ENCODE data around the gene DHRS1. TPM values are rescaled to one million over a fixed set of nuclear protein-coding genes. Genes with fewer than 3 reads are reported as not detected.
A peak's percentile ranks its signal among the peaks of the same experiment; 100 is the strongest.

DHRS1 gene
- 8.6 and 22.3 TPM in 2 replicates for total RNA-seq (2012; rRNA removed)

- H3K27me3 ChIP-seq (ENCODE audit: control insufficient read depth, insufficient read depth, low read length), result no peaks in the 10 kb centered on the region
- peak within 1 kb of the TSS; percentile 91 for H3K9ac ChIP-seq (ENCODE audit: low read depth, low read length)
- H3K9me3 ChIP-seq (replicated peaks; ENCODE audit: low read length), result no peaks in the 10 kb centered on the region
- peaks cover 19% of the 10 kb centered on the region for H3K4me1 ChIP-seq (ENCODE audit: control insufficient read depth, insufficient read depth, low read length)
- peak within 1 kb of the TSS; percentile 99 for H3K4me2 ChIP-seq (ENCODE audit: low read length)
- peak within 1 kb of the TSS; percentile 98 for H3K4me3 ChIP-seq (ENCODE audit: low read length)
- H3K36me3 ChIP-seq (ENCODE audit: insufficient read depth, low read length), result peaks cover 41% of the 10 kb centered on the region
Measured at GRCh38 chr14:24299255-24300191, at the start of gene DHRS1, which contains the start of gene NOP9. Gene DHRS1 (minus strand): TSS chr14:24299780. CDS start chr14:24299106, 674 bp downstream. Gene NOP9 (plus strand): TSS chr14:24299850. CDS start chr14:24299955, 105 bp downstream.

- Histone ChIP-seq H3K36me3 (ENCODE audit: insufficient read depth, low read length) (no peaks in the 10 kb centered on the region), H3K4me1 (ENCODE audit: control insufficient read depth, insufficient read depth, low read length) (peaks cover 12% of the 10 kb centered on the region), H3K4me2 (ENCODE audit: low read length) (no peak overlapping the region), H3K9ac (ENCODE audit: low read depth, low read length) (no peak overlapping the region), H3K4me3 (ENCODE audit: low read length) (no peak overlapping the region), H3K27me3 (ENCODE audit: control insufficient read depth, insufficient read depth, low read length) (peaks cover 48% of the 10 kb centered on the region), H3K9me3 (replicated peaks; ENCODE audit: low read length) (no peaks in the 10 kb centered on the region)
Measured at GRCh38 chr14:24348186-24348585, 48.6 kb upstream of the DHRS1 start.

GRCh38 chr14:24347134-24347533 is 47.6 kb upstream of the DHRS1 start:
- no peaks in the 10 kb centered on the region for H3K36me3 ChIP-seq (ENCODE audit: insufficient read depth, low read length)
- no peaks in the 10 kb centered on the region for H3K9me3 ChIP-seq (replicated peaks; ENCODE audit: low read length)
- no peak overlapping the region for H3K9ac ChIP-seq (ENCODE audit: low read depth, low read length)
- H3K27me3 ChIP-seq (ENCODE audit: control insufficient read depth, insufficient read depth, low read length), result peaks cover 48% of the 10 kb centered on the region
- H3K4me1 ChIP-seq (ENCODE audit: control insufficient read depth, insufficient read depth, low read length), result peaks cover 10% of the 10 kb centered on the region
- H3K4me2 ChIP-seq (ENCODE audit: low read length), result no peak overlapping the region
- no peak overlapping the region for H3K4me3 ChIP-seq (ENCODE audit: low read length)

GRCh38 chr14:24343795-24344660 is 44.4 kb upstream of the DHRS1 start:
- Histone ChIP-seq H3K27me3 (ENCODE audit: control insufficient read depth, insufficient read depth, low read length) (peaks cover 48% of the 10 kb centered on the region), H3K4me2 (ENCODE audit: low read length) (no peak overlapping the region), H3K4me1 (ENCODE audit: control insufficient read depth, insufficient read depth, low read length) (no peaks in the 10 kb centered on the region), H3K9me3 (replicated peaks; ENCODE audit: low read length) (no peaks in the 10 kb centered on the region), H3K4me3 (ENCODE audit: low read length) (no peak overlapping the region), H3K9ac (ENCODE audit: low read depth, low read length) (no peak overlapping the region), H3K36me3 (ENCODE audit: insufficient read depth, low read length) (no peaks in the 10 kb centered on the region)

GRCh38 chr14:24342889-24343288 is 43.3 kb upstream of the DHRS1 start:
- Histone ChIP-seq H3K36me3 (ENCODE audit: insufficient read depth, low read length) (no peaks in the 10 kb centered on the region), H3K27me3 (ENCODE audit: control insufficient read depth, insufficient read depth, low read length) (peaks cover 60% of the 10 kb centered on the region), H3K9ac (ENCODE audit: low read depth, low read length) (no peak overlapping the region), H3K4me1 (ENCODE audit: control insufficient read depth, insufficient read depth, low read length) (no peaks in the 10 kb centered on the region), H3K4me2 (ENCODE audit: low read length) (no peak overlapping the region), H3K4me3 (ENCODE audit: low read length) (no peak overlapping the region), H3K9me3 (replicated peaks; ENCODE audit: low read length) (no peaks in the 10 kb centered on the region)

- Histone ChIP-seq H3K4me1 (ENCODE audit: control insufficient read depth, insufficient read depth, low read length) (no peaks in the 10 kb centered on the region), H3K4me3 (ENCODE audit: low read length) (no peak overlapping the region), H3K4me2 (ENCODE audit: low read length) (no peak overlapping the region)
Measured at GRCh38 chr14:24340606-24341005, 41.0 kb upstream of the DHRS1 start.

GRCh38 chr14:24339284-24340151 is 39.9 kb upstream of the DHRS1 start, which contains the start of gene RIPK3:
Gene RIPK3 (minus strand): TSS chr14:24339991. CDS start chr14:24339826, 165 bp downstream.
- Histone ChIP-seq H3K27me3 (ENCODE audit: control insufficient read depth, insufficient read depth, low read length) (peaks cover 64% of the 10 kb centered on the region), H3K9me3 (replicated peaks; ENCODE audit: low read length) (no peaks in the 10 kb centered on the region), H3K4me1 (ENCODE audit: control insufficient read depth, insufficient read depth, low read length) (peaks cover 5% of the 10 kb centered on the region), H3K36me3 (ENCODE audit: insufficient read depth, low read length) (no peaks in the 10 kb centered on the region), H3K4me3 (ENCODE audit: low read length) (no peak within 1 kb of the TSS), H3K4me2 (ENCODE audit: low read length) (no peak within 1 kb of the TSS), H3K9ac (ENCODE audit: low read depth, low read length) (no peak within 1 kb of the TSS)

More at GRCh38 chr14:24340606-24341005, 41.0 kb upstream of the DHRS1 start:
- H3K9ac ChIP-seq (ENCODE audit: low read depth, low read length), result no peak overlapping the region
- no peaks in the 10 kb centered on the region for H3K9me3 ChIP-seq (replicated peaks; ENCODE audit: low read length)
- H3K27me3 ChIP-seq (ENCODE audit: control insufficient read depth, insufficient read depth, low read length), result peaks cover 62% of the 10 kb centered on the region
- H3K36me3 ChIP-seq (ENCODE audit: insufficient read depth, low read length), result no peaks in the 10 kb centered on the region

GRCh38 chr14:24338843-24339242 is 39.3 kb upstream of the DHRS1 start:
- no peak overlapping the region for H3K4me2 ChIP-seq (ENCODE audit: low read length)
- no peaks in the 10 kb centered on the region for H3K36me3 ChIP-seq (ENCODE audit: insufficient read depth, low read length)
- H3K27me3 ChIP-seq (ENCODE audit: control insufficient read depth, insufficient read depth, low read length), result peaks cover 69% of the 10 kb centered on the region
- no peak overlapping the region for H3K4me3 ChIP-seq (ENCODE audit: low read length)
- no peak overlapping the region for H3K9ac ChIP-seq (ENCODE audit: low read depth, low read length)
- H3K4me1 ChIP-seq (ENCODE audit: control insufficient read depth, insufficient read depth, low read length), result peaks cover 11% of the 10 kb centered on the region
- no peaks in the 10 kb centered on the region for H3K9me3 ChIP-seq (replicated peaks; ENCODE audit: low read length)

- peaks cover 74% of the 10 kb centered on the region for H3K27me3 ChIP-seq (ENCODE audit: control insufficient read depth, insufficient read depth, low read length)
- no peaks in the 10 kb centered on the region for H3K36me3 ChIP-seq (ENCODE audit: insufficient read depth, low read length)
- H3K4me3 ChIP-seq (ENCODE audit: low read length), result no peak overlapping the region
- H3K4me2 ChIP-seq (ENCODE audit: low read length), result no peak overlapping the region
- peaks cover 17% of the 10 kb centered on the region for H3K4me1 ChIP-seq (ENCODE audit: control insufficient read depth, insufficient read depth, low read length)
- H3K9ac ChIP-seq (ENCODE audit: low read depth, low read length), result no peak overlapping the region
- no peaks in the 10 kb centered on the region for H3K9me3 ChIP-seq (replicated peaks; ENCODE audit: low read length)
Measured at GRCh38 chr14:24337824-24338175, 38.2 kb upstream of the DHRS1 start.

GRCh38 chr14:24337144-24337823 is 37.7 kb upstream of the DHRS1 start:
- Histone ChIP-seq H3K9ac (ENCODE audit: low read depth, low read length) (no peak overlapping the region), H3K4me2 (ENCODE audit: low read length) (no peak overlapping the region), H3K4me1 (ENCODE audit: control insufficient read depth, insufficient read depth, low read length) (peaks cover 22% of the 10 kb centered on the region), H3K4me3 (ENCODE audit: low read length) (no peak overlapping the region), H3K27me3 (ENCODE audit: control insufficient read depth, insufficient read depth, low read length) (peaks cover 80% of the 10 kb centered on the region), H3K9me3 (replicated peaks; ENCODE audit: low read length) (no peaks in the 10 kb centered on the region), H3K36me3 (ENCODE audit: insufficient read depth, low read length) (no peaks in the 10 kb centered on the region)

All from skeletal muscle satellite cell (primary cell).